ENCODE results near the gene NMNAT3. TPM values are rescaled to one million over a fixed set of nuclear protein-coding genes. Genes with fewer than 3 reads are reported as not detected.

NMNAT3 gene
- total RNA-seq, 2 donors from 2014 or later = 2.7 to 7.3 TPM

DNA sequence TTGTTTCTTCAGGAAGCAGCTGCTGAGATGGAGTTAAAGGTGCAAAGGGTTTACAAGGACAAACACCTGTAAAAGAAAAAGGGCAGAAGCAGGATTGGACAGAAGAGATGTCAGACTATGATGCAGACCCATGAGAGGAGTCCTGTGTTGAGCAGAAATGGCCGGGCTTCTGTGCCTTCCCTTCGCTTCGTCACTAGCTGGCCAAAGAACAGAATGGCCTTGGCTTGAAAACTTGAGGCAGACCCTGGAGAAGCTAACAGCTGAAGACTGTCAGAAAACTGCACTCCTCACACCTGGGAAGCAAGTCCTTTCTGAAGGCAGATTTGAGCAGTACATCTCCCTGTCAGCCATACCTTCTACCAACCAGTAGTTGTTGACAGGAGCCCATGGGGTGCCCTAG is 8.4 kb upstream of the NMNAT3 start:
- peaks cover 0 to 6% of the 10 kb centered on the region in 2 donors for H3K36me3 Mint-ChIP-seq
- no peaks in the 10 kb centered on the region for H3K9me3 Mint-ChIP-seq
- ATAC-seq (no peak), DNase-seq (ENCODE audit: low spot score in 2 of 2) (no peak)
- H3K27ac Mint-ChIP-seq = no peak overlapping the region

GRCh38 chr3:139679220-139679775 is 1.5 kb upstream of the NMNAT3 start:
- no peaks in the 10 kb centered on the region for H3K36me3 Mint-ChIP-seq
- H3K9me3 Mint-ChIP-seq = no peaks in the 10 kb centered on the region
- no peak for ATAC-seq
- no peak overlapping the region for H3K27ac Mint-ChIP-seq
- DNase-seq (ENCODE audit: low spot score in 2 of 2) = no peak

DNA sequence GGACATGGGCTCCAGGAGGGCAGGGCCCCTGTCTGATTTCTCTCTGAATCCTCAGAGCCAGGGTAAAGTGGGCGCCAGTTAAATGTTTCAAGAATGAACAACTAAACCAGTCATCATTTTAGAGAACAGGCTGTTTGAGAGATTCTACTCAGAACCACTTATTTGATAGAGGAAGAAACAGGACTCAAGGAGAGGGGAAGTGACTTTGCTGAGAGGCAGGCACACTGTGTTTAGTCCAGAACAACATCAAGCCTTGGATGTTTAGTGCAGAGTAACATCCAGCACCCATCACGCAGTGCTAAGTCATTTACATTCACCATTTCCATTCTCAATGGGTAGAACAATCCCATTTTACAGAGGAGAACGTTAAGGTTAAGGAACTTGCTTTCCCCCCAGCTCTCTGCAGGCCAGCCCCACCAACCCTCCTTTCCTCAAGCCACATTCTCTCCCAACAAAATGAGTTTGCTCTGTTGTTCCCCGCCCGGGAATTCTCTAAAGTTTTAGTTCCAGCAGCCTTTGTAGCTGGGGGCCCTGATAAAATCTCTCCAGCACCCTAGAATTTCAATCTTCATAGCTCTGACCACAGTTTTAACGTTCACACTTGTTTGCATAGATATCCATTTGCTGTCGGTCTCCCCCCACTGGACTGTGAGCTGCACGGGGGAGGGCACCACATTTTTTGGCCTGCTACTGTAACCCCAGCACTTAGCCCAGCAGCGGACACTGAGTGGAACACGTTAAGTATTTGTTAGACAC is 962 bp downstream of the NMNAT3 start:
- H3K9me3 Mint-ChIP-seq = no peaks in the 10 kb centered on the region
- no peaks in the 10 kb centered on the region for H3K36me3 Mint-ChIP-seq
- DNase-seq (ENCODE audit: low spot score in 2 of 2) (no peak), ATAC-seq (no peak)
- peak overlapping the region in 1 of 2 donors; percentile 33 for H3K27ac Mint-ChIP-seq

- H3K36me3 Mint-ChIP-seq = no peaks in the 10 kb centered on the region
- DNase-seq (ENCODE audit: low spot score in 2 of 2) (no peak), ATAC-seq (no peak)
- no peak overlapping the region for H3K27ac Mint-ChIP-seq
- no peaks in the 10 kb centered on the region for H3K9me3 Mint-ChIP-seq
These were observed 1.7 kb downstream of the NMNAT3 start for GRCh38 chr3:139676108-139676507.

DNA sequence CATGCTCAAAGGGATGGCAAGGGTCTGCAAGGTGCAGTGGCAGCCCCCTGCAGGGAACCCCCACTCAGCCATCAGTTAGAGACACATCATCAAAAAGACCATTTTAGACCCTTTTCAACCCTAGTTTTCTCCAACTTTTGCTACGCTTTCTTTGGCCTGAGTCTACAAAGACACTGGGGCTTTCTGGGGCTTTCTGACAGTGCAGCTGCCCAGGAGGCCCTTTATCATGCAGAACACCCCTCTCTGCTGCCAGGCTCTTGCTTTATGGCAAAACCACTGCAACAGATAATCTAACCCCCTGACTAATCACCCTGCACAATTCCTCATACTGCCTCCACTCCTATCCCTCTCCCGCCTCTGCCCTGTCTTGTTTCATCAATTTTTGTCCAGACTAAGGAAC is 2.4 kb downstream of the NMNAT3 start:
- no peaks in the 10 kb centered on the region for H3K9me3 Mint-ChIP-seq
- H3K27ac Mint-ChIP-seq = no peak overlapping the region
- no peaks in the 10 kb centered on the region for H3K36me3 Mint-ChIP-seq
- ATAC-seq = no peak
- DNase-seq (ENCODE audit: low spot score in 2 of 2) = no peak

DNA sequence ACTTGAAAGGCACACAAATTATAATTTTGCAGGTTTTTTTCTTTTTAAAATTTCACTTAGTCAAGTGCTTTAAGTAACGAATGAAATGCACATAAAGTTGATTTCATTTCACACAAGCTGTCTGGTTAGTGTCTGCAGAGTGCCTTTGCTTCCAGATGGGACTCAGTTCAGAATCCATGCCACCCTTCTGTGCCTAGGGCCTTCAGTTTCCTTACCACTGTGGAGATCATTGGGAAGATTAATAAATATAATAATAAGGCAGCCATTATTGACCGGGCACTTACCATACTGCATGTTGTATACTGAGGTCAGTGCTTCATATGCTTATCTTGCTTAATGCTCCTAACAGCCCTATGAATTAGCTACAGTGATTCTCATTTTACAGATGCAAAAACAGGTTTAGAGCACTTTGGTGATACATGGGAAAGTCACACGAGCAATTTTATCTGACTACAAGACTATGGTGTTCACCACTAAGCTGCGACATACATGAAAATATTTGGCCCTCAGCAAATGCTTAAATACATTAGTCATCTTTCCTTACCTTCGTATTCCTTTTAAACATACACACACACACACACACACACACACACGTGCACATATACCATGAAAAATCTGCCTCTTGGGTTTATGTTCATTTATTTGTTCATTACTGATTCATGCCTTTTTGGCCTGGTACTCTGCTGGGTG is 3.1 kb downstream of the NMNAT3 start:
- no peak for ATAC-seq
- Mint-ChIP-seq H3K27ac (no peak overlapping the region), H3K36me3 (no peaks in the 10 kb centered on the region), H3K9me3 (no peaks in the 10 kb centered on the region)
- no peak for DNase-seq (ENCODE audit: low spot score in 2 of 2)

GRCh38 chr3:139672884-139673283 is 4.9 kb downstream of the NMNAT3 start:
- Mint-ChIP-seq H3K9me3 (no peaks in the 10 kb centered on the region), H3K36me3 (no peaks in the 10 kb centered on the region), H3K27ac (no peak overlapping the region)
- DNase-seq (ENCODE audit: low spot score in 2 of 2) = no peak
- no peak for ATAC-seq

DNA sequence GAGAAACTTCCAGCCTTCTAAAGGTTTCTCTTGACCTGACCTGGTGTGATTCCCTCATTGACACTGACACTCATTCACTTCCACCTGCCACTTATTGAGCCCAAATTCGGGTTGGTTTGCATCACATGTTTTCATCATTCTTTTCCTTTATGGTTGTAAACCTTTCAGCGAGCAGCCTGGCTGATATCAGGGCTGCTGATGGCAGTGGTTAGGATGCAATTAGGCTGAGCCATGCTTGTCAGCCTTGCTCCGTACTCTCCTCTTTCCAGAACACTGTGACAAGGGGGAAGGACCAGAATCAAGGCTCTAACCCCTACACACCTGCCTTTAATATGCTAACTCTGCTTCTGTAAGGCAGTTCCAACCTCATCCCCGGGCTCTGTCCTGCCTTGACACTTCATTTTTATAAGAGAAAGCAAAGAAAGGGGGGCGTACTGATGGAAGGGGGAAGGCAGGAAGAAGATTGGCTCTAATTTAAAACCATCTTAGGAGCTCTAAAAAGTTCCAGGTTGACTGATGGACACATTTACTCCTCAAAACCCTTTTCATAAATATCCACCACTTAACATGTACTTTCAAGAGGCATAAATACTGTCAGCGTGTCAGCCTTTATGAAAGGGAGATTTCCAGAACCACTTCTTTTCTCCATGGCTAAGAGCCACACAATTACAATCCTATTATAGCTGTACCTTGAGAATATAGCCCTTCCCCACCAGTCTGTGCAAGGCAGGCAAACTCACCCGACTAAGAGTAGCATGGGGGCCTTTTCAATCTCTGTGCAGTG is 5.7 kb downstream of the NMNAT3 start:
- H3K36me3 Mint-ChIP-seq = no peaks in the 10 kb centered on the region
- DNase-seq (ENCODE audit: low spot score in 2 of 2) = no peak
- H3K27ac Mint-ChIP-seq = no peak overlapping the region
- ATAC-seq = no peak
- no peaks in the 10 kb centered on the region for H3K9me3 Mint-ChIP-seq

DNA sequence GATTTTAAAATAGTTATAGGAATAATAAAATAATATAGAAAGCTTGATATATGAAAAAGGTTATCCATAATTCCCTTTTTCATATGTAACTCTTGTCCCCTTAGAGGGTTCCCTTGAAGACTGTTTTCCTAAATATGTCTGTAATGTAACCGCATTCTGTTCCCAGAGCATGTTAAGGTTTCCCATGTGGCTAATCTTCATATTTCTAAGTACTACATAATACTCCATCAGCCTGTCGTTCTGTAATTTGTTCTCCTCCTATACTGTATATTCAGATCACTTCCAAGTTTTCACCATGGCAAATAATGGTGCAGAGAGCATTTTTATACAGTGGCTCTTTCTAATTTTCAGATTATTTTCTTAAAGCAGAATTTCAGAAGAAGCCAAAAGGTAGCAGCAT is 6.7 kb downstream of the NMNAT3 start:
- no peak for ATAC-seq
- Mint-ChIP-seq H3K36me3 (no peaks in the 10 kb centered on the region), H3K9me3 (no peaks in the 10 kb centered on the region), H3K27ac (no peak overlapping the region)
- no peak for DNase-seq (ENCODE audit: low spot score in 2 of 2)

DNA sequence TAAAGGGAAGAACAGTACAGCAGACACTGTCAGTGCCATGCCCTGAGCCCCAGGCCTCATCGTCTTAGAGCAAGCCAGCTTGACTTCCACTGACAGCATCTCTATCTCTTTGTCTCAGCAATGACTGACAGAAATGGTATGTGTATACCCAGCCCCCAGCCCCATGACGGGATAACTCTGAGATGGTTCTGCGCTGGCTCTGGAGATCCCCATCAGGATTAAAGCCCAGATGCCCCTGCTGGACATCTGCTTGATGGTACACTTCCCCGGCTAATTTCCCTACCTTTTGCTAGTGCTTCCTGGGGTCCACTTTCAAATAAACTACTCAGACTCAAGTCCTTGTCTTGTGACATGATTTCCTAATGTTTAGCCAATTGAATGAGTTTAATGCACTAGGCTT is 7.6 kb downstream of the NMNAT3 start:
- no peak overlapping the region for H3K27ac Mint-ChIP-seq
- no peaks in the 10 kb centered on the region for H3K9me3 Mint-ChIP-seq
- no peak for DNase-seq (ENCODE audit: low spot score in 2 of 2)
- H3K36me3 Mint-ChIP-seq = no peaks in the 10 kb centered on the region
- ATAC-seq = no peak

GRCh38 chr3:139668332-139668731 is 9.4 kb downstream of the NMNAT3 start:
- H3K27ac Mint-ChIP-seq = no peak overlapping the region
- no peaks in the 10 kb centered on the region for H3K36me3 Mint-ChIP-seq
- no peaks in the 10 kb centered on the region for H3K9me3 Mint-ChIP-seq
- DNase-seq (ENCODE audit: low spot score in 2 of 2) = no peak
- no peak for ATAC-seq

DNA sequence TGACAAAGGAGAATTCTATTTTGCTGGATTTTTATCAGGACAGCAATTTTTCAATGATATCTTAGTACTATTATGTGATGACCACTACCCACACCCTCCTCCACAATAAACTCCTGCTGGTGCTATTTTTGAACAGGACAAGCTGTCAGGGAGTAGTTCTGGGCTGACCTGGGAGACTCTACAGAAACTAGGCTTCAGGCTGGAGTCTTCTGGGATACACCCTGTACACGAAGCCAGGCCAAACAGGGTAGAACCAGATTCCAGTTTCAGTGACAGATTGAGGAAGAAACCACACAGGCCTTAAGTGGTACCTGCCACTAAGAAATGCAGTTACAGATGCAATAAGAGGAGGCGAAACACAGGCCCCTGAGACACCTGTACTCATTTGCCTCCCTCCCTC is 12.8 kb downstream of the NMNAT3 start:
- Mint-ChIP-seq H3K27ac (no peak overlapping the region), H3K9me3 (no peaks in the 10 kb centered on the region), H3K36me3 (no peaks in the 10 kb centered on the region)
- ATAC-seq (no peak), DNase-seq (ENCODE audit: low spot score in 2 of 2) (no peak)

DNA sequence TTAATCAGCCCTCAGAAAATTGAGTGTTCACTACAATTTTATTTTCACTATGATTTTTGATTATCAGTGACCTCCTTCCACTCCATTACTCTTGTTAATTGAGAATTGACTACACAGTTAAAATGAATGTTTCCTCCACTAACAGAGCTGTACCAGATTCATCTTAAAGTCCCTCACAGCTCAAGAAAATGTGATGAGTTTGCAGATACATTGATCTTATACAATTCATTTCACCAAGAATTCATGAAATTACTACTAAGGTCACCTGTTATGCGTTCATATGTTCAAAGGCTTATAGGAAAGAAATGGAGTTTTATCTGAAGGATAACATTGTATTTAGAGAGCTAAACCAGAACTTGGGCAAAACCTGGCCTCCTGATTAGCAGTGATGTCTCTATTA is 17.5 kb downstream of the NMNAT3 start:
- H3K27ac Mint-ChIP-seq = no peak overlapping the region
- H3K9me3 Mint-ChIP-seq = no peaks in the 10 kb centered on the region
- DNase-seq (ENCODE audit: low spot score in 2 of 2) (no peak), ATAC-seq (no peak)
- no peaks in the 10 kb centered on the region for H3K36me3 Mint-ChIP-seq

- ATAC-seq (no peak), DNase-seq (ENCODE audit: low spot score in 2 of 2) (no peak)
- no peaks in the 10 kb centered on the region for H3K36me3 Mint-ChIP-seq
- H3K27ac Mint-ChIP-seq = no peak overlapping the region
- H3K9me3 Mint-ChIP-seq = no peaks in the 10 kb centered on the region
These were observed 18.3 kb downstream of the NMNAT3 start for GRCh38 chr3:139659511-139659910.

GRCh38 chr3:139657936-139658335 is 19.8 kb downstream of the NMNAT3 start:
- no peaks in the 10 kb centered on the region for H3K36me3 Mint-ChIP-seq
- DNase-seq (ENCODE audit: low spot score in 2 of 2) = no peak
- ATAC-seq = no peak
- no peaks in the 10 kb centered on the region for H3K9me3 Mint-ChIP-seq
- no peak overlapping the region for H3K27ac Mint-ChIP-seq

DNA sequence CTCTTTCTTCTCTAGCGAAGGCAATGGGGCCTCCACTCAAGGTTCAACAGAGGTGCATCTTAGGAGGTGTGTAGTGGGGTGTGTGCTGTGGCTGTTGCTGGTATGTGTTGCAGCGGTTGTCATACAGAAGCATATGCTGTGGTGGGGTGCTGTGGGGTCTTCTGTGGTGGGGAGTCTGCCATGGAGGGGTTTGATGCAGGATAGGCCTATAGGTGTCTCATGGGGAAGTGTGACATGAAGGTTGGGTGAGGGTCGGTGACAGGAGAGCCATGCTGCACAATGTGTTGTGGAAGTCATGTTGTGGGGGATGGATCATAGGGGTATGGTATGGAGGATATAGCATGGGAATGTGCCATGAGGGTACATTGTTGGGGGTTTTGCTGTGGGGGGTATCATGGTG is 20.3 kb downstream of the NMNAT3 start:
- Mint-ChIP-seq H3K36me3 (no peaks in the 10 kb centered on the region), H3K27ac (no peak overlapping the region), H3K9me3 (no peaks in the 10 kb centered on the region)
- DNase-seq (ENCODE audit: low spot score in 2 of 2) (no peak), ATAC-seq (no peak)

DNA sequence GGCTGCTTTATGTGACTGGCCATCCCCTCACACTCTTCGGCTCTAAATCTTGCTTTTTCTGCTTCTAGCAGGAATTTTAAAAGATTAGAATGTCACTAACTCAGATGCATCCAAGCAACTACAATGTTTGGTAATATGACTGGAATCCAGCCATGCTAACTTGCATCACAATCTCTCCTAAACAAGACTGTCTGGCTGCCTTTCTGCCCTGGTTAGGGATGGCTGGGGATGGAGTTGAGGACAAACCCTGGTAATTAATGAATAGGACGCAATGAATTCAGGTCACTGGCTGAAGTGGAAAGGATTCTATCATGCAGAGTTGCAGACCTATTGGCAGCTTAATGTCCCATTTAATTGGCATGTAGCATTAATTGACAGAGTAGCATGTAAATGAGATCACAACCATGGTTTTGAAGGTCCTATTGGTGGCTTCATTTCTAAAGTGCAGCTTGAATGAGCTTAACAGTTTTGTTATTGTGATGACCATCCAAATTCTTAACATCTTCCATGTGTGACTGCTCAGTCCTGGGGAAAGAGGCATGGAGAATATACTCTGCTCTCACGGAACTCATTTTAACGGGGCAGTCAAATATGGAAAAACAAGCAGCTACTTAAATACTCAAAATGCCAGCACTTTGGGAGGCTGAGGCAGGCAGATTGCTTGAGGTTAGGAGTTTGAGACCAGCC is 21.7 kb downstream of the NMNAT3 start:
- no peaks in the 10 kb centered on the region for H3K9me3 Mint-ChIP-seq
- H3K27ac Mint-ChIP-seq = no peak overlapping the region
- ATAC-seq = no peak
- DNase-seq (ENCODE audit: low spot score in 2 of 2) = no peak
- H3K36me3 Mint-ChIP-seq = no peaks in the 10 kb centered on the region
